ENCODE data around the gene SIK3. TPM values are rescaled to one million over a fixed set of nuclear protein-coding genes. Genes with fewer than 3 reads are reported as not detected.
A peak's percentile ranks its signal among the peaks of the same experiment; 100 is the strongest.
"Not testable (repeated sequence)": the region's sequence is repeated elsewhere in the genome, so short reads cannot be mapped to it uniquely, and the experiment has no call there.

Gene SIK3
- total RNA-seq, 1 donor from 2014 or later, result 61.0 TPM

DNA sequence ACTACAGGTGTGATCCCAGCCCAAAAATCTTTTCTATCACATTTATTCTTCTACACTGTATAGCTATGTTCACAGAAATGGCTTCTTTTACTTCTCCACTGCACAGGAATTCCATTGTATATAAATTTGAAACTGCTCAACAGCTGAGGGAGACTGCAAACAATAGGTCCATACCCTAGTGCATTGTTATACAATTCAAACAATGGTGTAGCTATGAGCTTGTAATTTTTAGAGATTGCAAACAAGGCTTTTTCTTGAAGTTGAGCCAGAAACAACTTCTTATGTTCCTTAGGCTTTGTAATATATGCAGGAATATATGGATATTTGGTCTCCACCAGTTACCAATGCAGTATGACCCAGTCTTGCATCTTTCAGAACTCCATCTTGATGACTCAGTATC is 19.5 kb upstream of the SIK3 start:
- Mint-ChIP-seq H3K4me1 (ENCODE audit: low read depth) (no peaks in the 10 kb centered on the region), H3K4me3 (ENCODE audit: low read depth) (no peak overlapping the region), H3K27ac (no peak overlapping the region), H3K9me3 (ENCODE audit: low read depth) (no peaks in the 10 kb centered on the region), H3K27me3 (no peaks in the 10 kb centered on the region), H3K36me3 (ENCODE audit: insufficient read depth) (no peaks in the 10 kb centered on the region)
- TF ChIP-seq, protein P1, sequence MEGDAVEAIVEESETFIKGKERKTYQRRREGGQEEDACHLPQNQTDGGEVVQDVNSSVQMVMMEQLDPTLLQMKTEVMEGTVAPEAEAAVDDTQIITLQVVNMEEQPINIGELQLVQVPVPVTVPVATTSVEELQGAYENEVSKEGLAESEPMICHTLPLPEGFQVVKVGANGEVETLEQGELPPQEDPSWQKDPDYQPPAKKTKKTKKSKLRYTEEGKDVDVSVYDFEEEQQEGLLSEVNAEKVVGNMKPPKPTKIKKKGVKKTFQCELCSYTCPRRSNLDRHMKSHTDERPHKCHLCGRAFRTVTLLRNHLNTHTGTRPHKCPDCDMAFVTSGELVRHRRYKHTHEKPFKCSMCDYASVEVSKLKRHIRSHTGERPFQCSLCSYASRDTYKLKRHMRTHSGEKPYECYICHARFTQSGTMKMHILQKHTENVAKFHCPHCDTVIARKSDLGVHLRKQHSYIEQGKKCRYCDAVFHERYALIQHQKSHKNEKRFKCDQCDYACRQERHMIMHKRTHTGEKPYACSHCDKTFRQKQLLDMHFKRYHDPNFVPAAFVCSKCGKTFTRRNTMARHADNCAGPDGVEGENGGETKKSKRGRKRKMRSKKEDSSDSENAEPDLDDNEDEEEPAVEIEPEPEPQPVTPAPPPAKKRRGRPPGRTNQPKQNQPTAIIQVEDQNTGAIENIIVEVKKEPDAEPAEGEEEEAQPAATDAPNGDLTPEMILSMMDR (IDR thresholded peaks at IDR 0.05; ENCODE audit: unreplicated experiment), result no peak
- DNase-seq (ENCODE audit: low spot score, unreplicated experiment), result no peak

DNA sequence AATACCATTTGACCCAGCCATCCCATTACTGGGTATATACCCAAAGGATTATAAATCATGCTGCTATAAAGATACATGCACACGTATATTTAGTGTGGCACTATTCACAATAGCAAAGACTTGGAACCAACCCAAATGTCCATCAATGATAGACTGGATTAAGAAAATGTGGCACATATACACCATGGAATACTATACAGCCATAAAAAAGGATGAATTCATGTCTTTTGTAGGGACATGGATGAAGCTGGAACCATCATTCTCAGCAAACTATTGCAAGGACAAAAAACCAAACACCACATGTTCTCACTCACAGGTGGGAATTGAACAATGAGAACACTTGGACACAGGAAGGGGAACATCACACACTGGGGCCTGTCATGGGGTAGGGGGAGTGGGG is 14.7 kb upstream of the SIK3 start:
- DNase-seq (ENCODE audit: low spot score, unreplicated experiment); H3K36me3 Mint-ChIP-seq (ENCODE audit: insufficient read depth); H3K9me3 Mint-ChIP-seq (ENCODE audit: low read depth); H3K4me1 Mint-ChIP-seq (ENCODE audit: low read depth); H3K27ac Mint-ChIP-seq; H3K27me3 Mint-ChIP-seq; H3K4me3 Mint-ChIP-seq (ENCODE audit: low read depth): not testable (repeated sequence)

DNA sequence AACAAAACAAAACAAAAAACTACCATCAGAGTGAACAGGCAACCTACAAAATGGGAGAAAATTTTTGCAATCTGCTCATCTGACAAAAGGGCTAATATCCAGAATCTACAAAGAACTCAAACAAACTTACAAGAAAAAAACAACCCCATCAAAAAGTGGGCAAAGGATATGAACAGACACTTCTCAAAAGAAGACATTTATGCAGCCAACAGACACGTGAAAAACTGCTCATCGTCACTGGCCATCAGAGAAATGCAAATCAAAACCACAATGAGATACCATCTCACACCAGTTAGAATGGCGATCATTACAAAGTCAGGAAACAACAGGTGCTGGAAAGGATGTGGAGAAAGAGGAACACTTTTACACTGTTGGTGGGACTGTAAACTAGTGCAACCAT is 14.3 kb upstream of the SIK3 start:
- not testable (repeated sequence) for H3K27ac Mint-ChIP-seq

DNA sequence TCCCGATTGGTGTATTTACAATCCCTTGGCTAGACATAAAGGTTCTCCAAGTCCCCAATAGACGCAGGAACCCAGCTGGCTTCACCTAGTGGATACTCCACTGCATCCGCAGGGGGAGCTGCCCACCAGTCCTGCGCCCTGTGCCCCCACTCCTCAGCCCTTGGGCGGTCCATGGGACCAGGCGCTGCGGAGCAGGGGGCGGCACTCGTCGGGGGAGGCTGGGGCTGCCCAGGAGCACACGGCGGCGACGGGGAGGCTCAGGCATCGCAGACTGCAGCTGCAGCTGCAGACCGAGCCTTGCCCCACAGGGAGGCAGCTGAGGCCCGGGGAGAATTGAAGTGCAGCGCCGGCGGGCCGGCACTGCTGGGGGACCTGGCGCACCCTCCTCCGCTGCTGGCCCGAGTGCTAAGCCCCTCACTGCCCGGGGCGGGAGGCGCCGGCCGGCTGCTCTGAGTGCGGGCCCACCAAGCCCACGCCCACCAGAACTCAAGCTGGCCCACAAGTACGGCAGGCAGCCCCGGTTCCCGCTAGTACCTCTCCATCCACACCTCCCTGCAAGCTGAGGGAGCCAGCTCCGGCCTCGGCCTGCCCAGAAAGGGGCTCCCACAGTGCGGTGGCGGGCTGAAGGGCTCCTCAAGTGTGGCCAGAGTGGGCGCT is 12.2 kb upstream of the SIK3 start:
- no peak overlapping the region for H3K4me3 Mint-ChIP-seq (ENCODE audit: low read depth)
- no peak overlapping the region for H3K27ac Mint-ChIP-seq
- TF ChIP-seq, protein P1 (IDR thresholded peaks at IDR 0.05; ENCODE audit: unreplicated experiment), result no peak
- peaks cover 1% of the 10 kb centered on the region for H3K4me1 Mint-ChIP-seq (ENCODE audit: low read depth)
- H3K36me3 Mint-ChIP-seq (ENCODE audit: insufficient read depth), result no peaks in the 10 kb centered on the region
- no peak for DNase-seq (ENCODE audit: low spot score, unreplicated experiment)
- H3K27me3 Mint-ChIP-seq, result no peaks in the 10 kb centered on the region
- no peaks in the 10 kb centered on the region for H3K9me3 Mint-ChIP-seq (ENCODE audit: low read depth)

More for the DNA sequence above, 14.3 kb upstream of the SIK3 start:
- H3K36me3 Mint-ChIP-seq (ENCODE audit: insufficient read depth); H3K4me1 Mint-ChIP-seq (ENCODE audit: low read depth); H3K4me3 Mint-ChIP-seq (ENCODE audit: low read depth); DNase-seq (ENCODE audit: low spot score, unreplicated experiment); H3K27me3 Mint-ChIP-seq; H3K9me3 Mint-ChIP-seq (ENCODE audit: low read depth): not testable (repeated sequence)

DNA sequence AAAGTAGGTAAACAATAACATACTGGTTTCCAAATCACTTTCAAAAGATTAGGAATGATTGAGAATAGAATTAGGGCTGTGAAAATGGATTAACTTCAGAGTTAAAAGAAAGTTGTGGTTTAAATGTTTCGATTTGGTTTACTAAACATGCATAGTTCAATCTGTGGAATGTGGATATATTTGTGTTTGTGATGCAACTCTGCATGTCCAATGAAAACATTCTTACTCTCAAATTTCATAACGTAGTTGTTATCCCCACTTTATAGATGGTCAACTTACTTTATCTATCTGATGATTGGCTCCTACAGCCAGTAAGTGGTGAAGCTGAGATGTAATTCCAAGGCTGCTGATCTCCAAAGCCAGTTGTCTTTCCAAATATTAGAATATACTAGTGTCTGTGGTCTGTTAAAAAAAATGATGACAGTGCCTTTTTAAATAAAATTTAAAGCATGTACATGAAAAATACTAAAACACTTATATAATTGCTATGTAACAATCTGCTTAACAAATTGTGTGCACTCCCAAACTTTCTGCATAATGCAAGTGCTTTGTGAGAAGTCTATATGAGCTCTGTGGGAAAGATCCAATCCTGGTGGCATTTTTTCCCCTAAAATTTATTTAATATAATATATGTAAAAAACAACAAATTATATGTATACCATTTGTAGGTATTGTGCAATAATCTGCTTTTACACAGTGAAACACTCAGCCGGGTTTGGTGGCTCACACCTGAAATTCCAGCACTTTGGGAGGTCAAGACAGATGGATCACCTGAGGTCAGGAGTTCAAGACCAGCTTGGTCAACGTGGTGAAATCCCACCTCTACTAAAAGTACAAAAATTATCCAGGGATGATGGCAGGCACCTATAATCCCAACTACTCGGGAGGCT is 9.7 kb upstream of the SIK3 start:
- Mint-ChIP-seq H3K4me1 (ENCODE audit: low read depth) (peaks cover 1% of the 10 kb centered on the region), H3K27me3 (no peaks in the 10 kb centered on the region), H3K9me3 (ENCODE audit: low read depth) (no peaks in the 10 kb centered on the region), H3K27ac (no peak overlapping the region), H3K36me3 (ENCODE audit: insufficient read depth) (no peaks in the 10 kb centered on the region), H3K4me3 (ENCODE audit: low read depth) (no peak overlapping the region)
- no peak for DNase-seq (ENCODE audit: low spot score, unreplicated experiment)
- TF ChIP-seq, protein P1 (IDR thresholded peaks at IDR 0.05; ENCODE audit: unreplicated experiment), result no peak

DNA sequence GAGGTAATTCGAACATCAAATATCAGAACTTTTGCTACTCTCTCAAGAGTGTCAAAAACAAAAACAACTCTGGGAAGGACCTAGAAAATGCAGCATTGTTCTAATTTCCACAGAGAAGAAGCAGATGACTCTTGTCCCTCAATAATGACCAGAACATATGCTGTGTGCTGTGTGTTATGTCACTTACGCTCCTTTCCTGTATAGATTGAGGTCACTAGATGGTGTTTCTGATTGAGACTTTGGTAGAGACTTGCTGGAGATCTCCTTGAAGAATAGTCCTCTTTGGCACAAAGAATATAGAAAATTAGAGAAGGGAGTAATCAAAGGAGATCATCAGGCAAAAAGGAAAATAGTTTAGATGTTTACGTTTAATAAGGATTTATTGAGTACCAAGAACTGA is 2.3 kb upstream of the SIK3 start:
- H3K4me3 Mint-ChIP-seq (ENCODE audit: low read depth), result no peak overlapping the region
- H3K27me3 Mint-ChIP-seq, result no peaks in the 10 kb centered on the region

More for the DNA sequence above, 2.3 kb upstream of the SIK3 start:
- DNase-seq (ENCODE audit: low spot score, unreplicated experiment), result no peak
- no peaks in the 10 kb centered on the region for H3K36me3 Mint-ChIP-seq (ENCODE audit: insufficient read depth)
- peaks cover 31% of the 10 kb centered on the region for H3K4me1 Mint-ChIP-seq (ENCODE audit: low read depth)
- H3K9me3 Mint-ChIP-seq (ENCODE audit: low read depth), result no peaks in the 10 kb centered on the region
- TF ChIP-seq, protein P1 (IDR thresholded peaks at IDR 0.05; ENCODE audit: unreplicated experiment), result no peak
- H3K27ac Mint-ChIP-seq, result peak overlapping the region; percentile 30
